ENCODE results near the gene SHPK. TPM values are rescaled to one million over a fixed set of nuclear protein-coding genes. Genes with fewer than 3 reads are reported as not detected.

The SHPK gene
- total RNA-seq, 1 experiment from 2014 or later, result 19.6 TPM

GRCh38 chr17:3621146-3621720, 14.8 kb downstream of the SHPK start:
- H3K9ac ChIP-seq (ENCODE audit: low read length), result no peak overlapping the region
- no peaks in the 10 kb centered on the region for H3K9me2 ChIP-seq (ENCODE audit: insufficient read depth)
- POLR2A ChIA-PET, result interaction anchor here (1.3 kb wide), 1 partner anchor 15 kb away, joined by 3 read pairs; the partner anchor contains the start of genes CTNS and SHPK
- ATAC-seq (no peak), DNase-seq (ENCODE audit: low read depth, low spot score) (no peak)
- RAD21 ChIA-PET (ENCODE audit: low non-redundant PET in 1 of 2, low total read pairs in 2 of 2, uncharacterized antibody in 2 of 2, unreplicated experiment in 2 of 2), result no interaction called here
- intact Hi-C loops (cut with micrococcal nuclease), result no loop called here
- no peak overlapping the region for H3K27ac ChIP-seq (ENCODE audit: low read depth, low read length)
- no peak overlapping the region for H2AFZ ChIP-seq (ENCODE audit: low read depth, low read length, poor library complexity, severe bottlenecking)
- TF ChIP-seq ATF3 (IDR thresholded peaks at IDR 0.05) (no peak), ZBTB33 (IDR thresholded peaks at IDR 0.05; ENCODE audit: extremely low read depth, insufficient replicate concordance, low read length) (no peak), REST (IDR thresholded peaks at IDR 0.05; ENCODE audit: low read depth) (no peak), YY1 (IDR thresholded peaks at IDR 0.05; ENCODE audit: extremely low read depth, insufficient replicate concordance, low read depth, low read length) (no peak), RAD21 (IDR thresholded peaks at IDR 0.05; ENCODE audit: low read depth) (no peak), ZNF274 (IDR thresholded peaks at IDR 0.05; ENCODE audit: low read depth, low read length) (no peak), FOSL1 (IDR thresholded peaks at IDR 0.05; ENCODE audit: low read depth) (no peak), MAX (IDR thresholded peaks at IDR 0.05) (no peak), EZH2 (IDR thresholded peaks at IDR 0.05) (no peak), JUND (IDR thresholded peaks at IDR 0.05) (no peak)
- CTCF ChIA-PET, result interaction anchor here (1.5 kb wide), 1 partner anchor 19 kb away, joined by 4 read pairs; no protein-coding TSS in a partner anchor
- H3K9me3 ChIP-seq (ENCODE audit: control insufficient read depth in 1 of 2, insufficient read depth in 1 of 2, low read depth in 1 of 2, low read length in 2 of 2), result no peaks in the 10 kb centered on the region
- peaks cover 29 to 53% of the 10 kb centered on the region in 2 experiments for H3K36me3 ChIP-seq (ENCODE audit: control insufficient read depth in 1 of 2, insufficient read depth in 2 of 2, low read length in 2 of 2)
- H3K4me3 ChIP-seq (replicated peaks in 1 of 2; ENCODE audit: low read depth in 1 of 2, low read length in 2 of 2), result no peak overlapping the region
- H3K4me1 ChIP-seq (ENCODE audit: control insufficient read depth in 1 of 2, insufficient read depth in 2 of 2, low read length in 2 of 2), result no peaks in the 10 kb centered on the region
- no TSS peak for BruUV-seq (replicated peaks)
- H3K4me2 ChIP-seq (ENCODE audit: low read length), result no peak overlapping the region
- no peaks in the 10 kb centered on the region for H3K79me2 ChIP-seq (ENCODE audit: insufficient read depth, low read length)
- H3K27me3 ChIP-seq (ENCODE audit: insufficient read depth, low read length), result no peaks in the 10 kb centered on the region
- H4K20me1 ChIP-seq (ENCODE audit: insufficient read depth), result no peaks in the 10 kb centered on the region

All from HCT116 (cell line).